Right hindlimb (tissue), 1 donor: ENCODE results near the gene RAB40C.

Experiments
- DNase-seq: peaks from one replicate; pipeline ENCODE4 v3.0.0-alpha.2; 2018

The RAB40C gene

GRCh38 chr16:671353-672131 lies 81.7 kb downstream of the RAB40C start:
- no peak for DNase-seq

- DNase-seq: no peak
These were observed 82.5 kb downstream of the RAB40C start for GRCh38 chr16:672371-672770.

GRCh38 chr16:672851-673250 lies 83.0 kb downstream of the RAB40C start:
- DNase-seq: no peak

- no peak for DNase-seq
These were observed 83.6 kb downstream of the RAB40C start for GRCh38 chr16:673399-673991.

- no peak for DNase-seq
These were observed 84.5 kb downstream of the RAB40C start for GRCh38 chr16:674214-674881.

- DNase-seq: no peak
These were observed 85.4 kb downstream of the RAB40C start, which contains the start of gene RHBDL1 for GRCh38 chr16:674968-675883. Gene RHBDL1, plus strand, starts transcription at chr16:675671. Its CDS starts 120 bp downstream, at chr16:675791.

GRCh38 chr16:675884-676564 lies 86.2 kb downstream of the RAB40C start:
- no peak for DNase-seq

GRCh38 chr16:676565-676902 lies 86.7 kb downstream of the RAB40C start:
- DNase-seq: no peak

GRCh38 chr16:676913-677312 lies 87.0 kb downstream of the RAB40C start:
- DNase-seq: no peak

- DNase-seq: no peak
These were observed 87.7 kb downstream of the RAB40C start for GRCh38 chr16:677316-678190.

GRCh38 chr16:678209-678857 lies 88.5 kb downstream of the RAB40C start:
- no peak for DNase-seq
